ENCODE data around the gene TLL1.

Gene TLL1

DNA sequence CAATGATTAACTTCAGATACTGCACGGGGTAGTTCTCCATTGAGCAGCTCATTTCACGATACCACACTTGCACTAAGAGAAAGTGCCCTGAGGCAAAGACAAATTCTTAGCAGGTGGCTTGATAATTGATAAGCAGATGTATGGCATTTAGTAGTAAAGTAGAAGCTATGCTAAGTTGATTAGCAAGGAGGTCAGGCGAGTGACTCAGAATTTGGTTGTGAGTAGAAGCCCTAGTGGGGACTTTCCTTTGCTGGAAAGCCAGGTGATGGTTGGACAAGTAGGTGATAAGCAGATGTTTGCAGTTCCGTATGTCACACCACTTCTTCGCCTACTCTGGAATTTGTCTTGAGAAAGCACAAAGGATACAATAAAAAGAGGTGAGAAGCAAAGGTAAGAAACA, 58.7 kb downstream of the TLL1 start:
- TF ChIP-seq, protein P1, sequence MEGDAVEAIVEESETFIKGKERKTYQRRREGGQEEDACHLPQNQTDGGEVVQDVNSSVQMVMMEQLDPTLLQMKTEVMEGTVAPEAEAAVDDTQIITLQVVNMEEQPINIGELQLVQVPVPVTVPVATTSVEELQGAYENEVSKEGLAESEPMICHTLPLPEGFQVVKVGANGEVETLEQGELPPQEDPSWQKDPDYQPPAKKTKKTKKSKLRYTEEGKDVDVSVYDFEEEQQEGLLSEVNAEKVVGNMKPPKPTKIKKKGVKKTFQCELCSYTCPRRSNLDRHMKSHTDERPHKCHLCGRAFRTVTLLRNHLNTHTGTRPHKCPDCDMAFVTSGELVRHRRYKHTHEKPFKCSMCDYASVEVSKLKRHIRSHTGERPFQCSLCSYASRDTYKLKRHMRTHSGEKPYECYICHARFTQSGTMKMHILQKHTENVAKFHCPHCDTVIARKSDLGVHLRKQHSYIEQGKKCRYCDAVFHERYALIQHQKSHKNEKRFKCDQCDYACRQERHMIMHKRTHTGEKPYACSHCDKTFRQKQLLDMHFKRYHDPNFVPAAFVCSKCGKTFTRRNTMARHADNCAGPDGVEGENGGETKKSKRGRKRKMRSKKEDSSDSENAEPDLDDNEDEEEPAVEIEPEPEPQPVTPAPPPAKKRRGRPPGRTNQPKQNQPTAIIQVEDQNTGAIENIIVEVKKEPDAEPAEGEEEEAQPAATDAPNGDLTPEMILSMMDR (conservative IDR thresholded peaks at IDR 0.05; ENCODE audit: low read depth, low read length), result no peak
- H3K4me3 ChIP-seq (ENCODE audit: low read depth, low read length), result no peak overlapping the region
- DNase-seq (ENCODE audit: low read depth), result no peak

- no peak for DNase-seq (ENCODE audit: low read depth)
- H3K4me3 ChIP-seq (ENCODE audit: low read depth, low read length), result no peak overlapping the region
- TF ChIP-seq, protein P1 (conservative IDR thresholded peaks at IDR 0.05; ENCODE audit: low read depth, low read length), result no peak
Measured at GRCh38 chr4:165944900-165945299, 71.9 kb downstream of the TLL1 start.

DNA sequence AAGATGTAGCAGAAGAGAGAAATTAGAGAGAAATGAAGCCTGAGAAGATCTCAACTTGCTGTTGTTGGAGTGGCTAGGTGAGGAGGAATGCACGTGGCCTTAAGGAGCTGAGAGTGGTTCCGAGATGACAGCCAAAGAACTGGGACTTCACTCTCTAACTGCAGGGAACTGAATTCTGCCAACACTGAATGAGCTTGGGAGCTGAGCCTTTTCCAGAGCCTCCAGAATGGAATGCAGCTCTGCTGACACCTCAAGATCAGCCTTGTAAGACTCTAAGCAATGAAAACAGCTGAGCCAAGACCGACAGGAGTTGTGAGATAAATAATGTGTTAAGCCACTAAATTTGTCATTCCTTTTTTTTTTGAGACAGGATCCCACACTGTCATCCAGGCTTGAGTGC, 73.0 kb downstream of the TLL1 start:
- TF ChIP-seq, protein P1 (conservative IDR thresholded peaks at IDR 0.05; ENCODE audit: low read depth, low read length), result no peak
- DNase-seq (ENCODE audit: low read depth), result no peak
- no peak overlapping the region for H3K4me3 ChIP-seq (ENCODE audit: low read depth, low read length)

DNA sequence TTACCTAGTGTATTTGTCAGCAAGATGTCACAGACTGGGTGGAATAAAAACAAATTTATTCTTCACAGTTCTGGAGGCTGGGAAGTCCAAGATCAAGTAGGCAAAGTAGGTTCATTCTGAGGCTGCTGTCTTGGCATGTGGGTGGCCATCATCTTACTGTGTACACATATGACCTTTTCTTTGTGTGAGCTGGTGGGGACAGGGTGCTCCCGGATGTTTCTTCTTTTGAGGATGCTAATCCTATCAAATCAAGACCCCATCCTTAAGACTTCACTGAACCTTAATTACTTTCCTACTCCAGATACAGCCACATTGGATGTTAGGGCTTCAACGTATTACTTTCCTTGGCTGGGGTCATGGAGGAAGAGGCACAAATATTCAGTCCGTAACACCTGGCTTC, 74.0 kb downstream of the TLL1 start:
- no peak overlapping the region for H3K4me3 ChIP-seq (ENCODE audit: low read depth, low read length)
- no peak for DNase-seq (ENCODE audit: low read depth)
- TF ChIP-seq, protein P1 (conservative IDR thresholded peaks at IDR 0.05; ENCODE audit: low read depth, low read length), result no peak

DNA sequence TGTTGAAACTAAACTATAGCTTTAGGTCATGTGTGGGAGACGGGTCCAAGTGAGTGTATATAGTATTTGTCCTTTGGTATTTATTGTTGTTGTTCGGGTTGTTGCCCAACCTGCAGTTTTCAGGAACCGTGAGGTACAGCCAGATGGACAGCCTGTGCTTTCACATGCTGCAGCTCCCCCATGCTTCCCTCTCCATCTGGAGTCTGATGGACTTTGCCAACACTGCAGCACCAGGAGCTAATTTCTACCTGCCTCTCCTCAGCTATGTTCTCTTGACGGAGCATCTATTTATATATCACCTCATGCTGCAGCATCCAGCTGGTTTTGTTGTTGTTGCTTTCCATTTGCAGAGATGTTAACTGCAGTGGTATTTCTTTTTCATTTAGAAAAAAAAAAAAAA, 80.1 kb downstream of the TLL1 start:
- no peak for DNase-seq (ENCODE audit: low read depth)
- no peak overlapping the region for H3K4me3 ChIP-seq (ENCODE audit: low read depth, low read length)
- TF ChIP-seq, protein P1 (conservative IDR thresholded peaks at IDR 0.05; ENCODE audit: low read depth, low read length), result no peak

- no peak overlapping the region for H3K4me3 ChIP-seq (ENCODE audit: low read depth, low read length)
- TF ChIP-seq, protein P1 (conservative IDR thresholded peaks at IDR 0.05; ENCODE audit: low read depth, low read length), result no peak
- DNase-seq (ENCODE audit: low read depth), result no peak
Measured at GRCh38 chr4:165963621-165964020, 90.6 kb downstream of the TLL1 start.

DNA sequence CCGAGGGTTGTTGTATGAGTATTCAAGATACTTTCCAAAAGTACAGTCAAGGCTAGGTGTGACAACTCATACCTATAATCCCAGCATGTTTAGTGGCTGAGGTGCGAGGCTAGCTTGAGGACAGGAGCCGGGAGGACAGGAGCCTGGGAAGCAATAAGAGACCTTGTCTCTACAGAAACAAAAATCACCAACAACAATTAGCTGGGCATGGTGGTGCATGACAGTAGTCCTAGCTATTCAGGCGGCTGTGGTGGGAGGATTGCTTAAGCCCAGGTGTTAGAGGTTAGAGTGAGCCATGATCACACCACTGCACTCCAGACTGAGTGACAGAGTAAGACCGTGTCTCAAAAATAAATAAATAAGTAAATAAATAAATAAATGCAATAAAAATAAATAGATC, 91.6 kb downstream of the TLL1 start:
- DNase-seq (ENCODE audit: low read depth), result no peak
- no peak overlapping the region for H3K4me3 ChIP-seq (ENCODE audit: low read depth, low read length)
- TF ChIP-seq, protein P1 (conservative IDR thresholded peaks at IDR 0.05; ENCODE audit: low read depth, low read length), result no peak
